Activated CD4-positive, alpha-beta memory T cell treated with anti-CD3 and anti-CD28 coated beads for 36 hours (primary cell): ENCODE measurements around the gene CORO1C. TPM values are rescaled to one million over a fixed set of nuclear protein-coding genes. Genes with fewer than 3 reads are reported as not detected.
A peak's percentile ranks its signal among the peaks of the same experiment; 100 is the strongest.

Experiments
- CTCF ChIA-PET: fragments of 350-600 bp; sonication (Branson Sonifier 250); formaldehyde crosslinking; loops from one replicate; lab custom pipeline; 2021; ENCODE audit warnings: antibody characterized with exemption, inconsistent platforms; lab: Charles Lee
- POLR2A ChIA-PET: fragments of 350-600 bp; sonication (Branson Sonifier 250); formaldehyde crosslinking; loops from one replicate; lab custom pipeline; 2021; ENCODE audit warnings: antibody characterized with exemption; lab: Charles Lee
- DNase-seq: peaks from one replicate; pipeline ENCODE4 v3.0.0-alpha.2; 2020
- H3K27ac Mint-ChIP-seq: one replicate; pipeline ENCODE4 v1.8.0; 2021; ENCODE audit warnings: mixed read lengths
- H3K27me3 Mint-ChIP-seq: one replicate; pipeline ENCODE4 v1.8.0; 2021; ENCODE audit warnings: mixed read lengths
- H3K36me3 Mint-ChIP-seq: one replicate; pipeline ENCODE4 v1.8.0; 2021; ENCODE audit warnings: mixed read lengths
- H3K4me1 Mint-ChIP-seq: one replicate; pipeline ENCODE4 v1.8.0; 2021; ENCODE audit warnings: low read depth, mixed read lengths
- H3K4me3 Mint-ChIP-seq: one replicate; pipeline ENCODE4 v1.8.0; 2021; ENCODE audit warnings: mild to moderate bottlenecking, mixed read lengths
- H3K9me3 Mint-ChIP-seq: one replicate; pipeline ENCODE4 v1.8.0; 2021; ENCODE audit warnings: mixed read lengths
- intact Hi-C: fragments of 100-400 bp; cut with micrococcal nuclease; formaldehyde crosslinking; loops from one replicate; pipeline ENCODE4 v1.15.1; 2023
- total RNA-seq, 2 experiments: library from RNA; stranded (reverse); gene quantifications; one replicate each; pipeline ENCODE4 v1.2.3, GENCODE V29; 2021

CORO1C gene
- total RNA-seq, 2 experiments from 2014 or later = 62.1 to 70.9 TPM

GRCh38 chr12:108618079-108618952, 113.0 kb downstream of the CORO1C start:
- DNase-seq = peak; percentile 84
- no peak overlapping the region for H3K4me3 Mint-ChIP-seq
- H3K36me3 Mint-ChIP-seq = peaks cover 34% of the 10 kb centered on the region
- intact Hi-C loops = loop anchor here (1.0 to 2.0 kb wide), 2 partner anchors 55 to 104 kb away; partner anchors contain the start of gene FICD
- H3K27ac Mint-ChIP-seq = peak overlapping the region; percentile 25
- H3K4me1 Mint-ChIP-seq = peaks cover 54% of the 10 kb centered on the region
- ChIA-PET CTCF (interaction anchor here (0.6 to 13.9 kb wide), 42 partner anchors 10 to 989 kb away, joined by 3 to 472 read pairs (median 5); partner anchors contain the start of genes ALKBH2, ISCU, SART3 and SELPLG), POLR2A (interaction anchor here (1.0 to 4.2 kb wide), 11 partner anchors 10 to 239 kb away, joined by 3 to 48 read pairs (median 8); partner anchors contain the start of genes ISCU, SART3, SELPLG and SSH1)
- no peaks in the 10 kb centered on the region for H3K27me3 Mint-ChIP-seq
- H3K9me3 Mint-ChIP-seq = peaks cover 14% of the 10 kb centered on the region

- Mint-ChIP-seq H3K36me3 (peaks cover 25% of the 10 kb centered on the region), H3K4me3 (peak overlapping the region; percentile 23), H3K9me3 (peaks cover 14% of the 10 kb centered on the region), H3K4me1 (peaks cover 46% of the 10 kb centered on the region), H3K27me3 (no peaks in the 10 kb centered on the region), H3K27ac (peak overlapping the region; percentile 93)
- intact Hi-C loops = loop anchor here (1.0 to 2.0 kb wide), 6 partner anchors 11 to 186 kb away; partner anchors contain the start of gene SELPLG
- peak; percentile 93 for DNase-seq
- ChIA-PET POLR2A (interaction anchor here (0.6 to 4.2 kb wide), 13 partner anchors 11 to 240 kb away, joined by 3 to 48 read pairs (median 6); partner anchors contain the start of genes ISCU, SART3, SELPLG and SSH1), CTCF (interaction anchor here (0.6 to 13.9 kb wide), 39 partner anchors 9 to 903 kb away, joined by 3 to 472 read pairs (median 5); partner anchors contain the start of genes ALKBH2, ISCU, SART3 and SELPLG)
Measured at GRCh38 chr12:108616941-108617858, 114.1 kb downstream of the CORO1C start.

- Mint-ChIP-seq H3K9me3 (peaks cover 14% of the 10 kb centered on the region), H3K36me3 (peaks cover 21% of the 10 kb centered on the region), H3K4me3 (no peak overlapping the region), H3K4me1 (peaks cover 47% of the 10 kb centered on the region), H3K27me3 (no peaks in the 10 kb centered on the region), H3K27ac (peak overlapping the region; percentile 93)
- no peak for DNase-seq
- intact Hi-C loops = loop anchor here (2.0 kb wide), 2 partner anchors 16 to 48 kb away; partner anchors contain the start of gene SELPLG
- POLR2A ChIA-PET = interaction anchor here (0.6 to 4.2 kb wide), 8 partner anchors 12 to 241 kb away, joined by 3 to 48 read pairs (median 14); partner anchors contain the start of genes ISCU, SART3, SELPLG and SSH1
- CTCF ChIA-PET = interaction anchor here (1.0 to 13.9 kb wide), 9 partner anchors 12 to 188 kb away, joined by 3 to 472 read pairs (median 14); partner anchors contain the start of genes ISCU, SART3 and SELPLG
Measured at GRCh38 chr12:108616359-108616758, 115.0 kb downstream of the CORO1C start.

DNA sequence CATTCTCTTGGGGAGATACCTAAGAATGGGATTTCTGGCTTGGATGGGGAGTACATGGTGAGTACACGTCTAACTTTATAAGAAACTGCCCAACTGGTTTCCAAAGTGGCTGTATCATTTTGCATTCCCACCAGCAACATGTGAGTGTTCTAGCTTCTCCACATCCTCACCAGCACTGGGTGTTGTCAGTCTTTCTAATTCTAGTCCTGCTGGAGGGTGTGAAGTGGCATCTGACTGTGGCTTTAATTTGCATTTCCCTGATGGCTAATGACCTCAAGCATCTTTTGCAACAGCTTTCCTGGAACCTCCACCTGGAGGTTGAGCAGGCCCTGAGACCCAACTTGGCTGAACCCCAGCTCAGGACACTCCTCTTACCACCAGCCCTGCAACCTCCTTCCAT, 115.4 kb downstream of the CORO1C start:
- ChIA-PET CTCF (interaction anchor here (1.0 to 13.9 kb wide), 5 partner anchors 17 to 188 kb away, joined by 3 to 472 read pairs (median 14); partner anchors contain the start of genes ISCU, SART3 and SELPLG), POLR2A (interaction anchor here (1.4 to 4.2 kb wide), 5 partner anchors 13 to 54 kb away, joined by 3 to 48 read pairs (median 22); partner anchors contain the start of genes ISCU, SART3 and SELPLG)
- Mint-ChIP-seq H3K9me3 (peaks cover 14% of the 10 kb centered on the region), H3K36me3 (peaks cover 18% of the 10 kb centered on the region), H3K27ac (peak overlapping the region; percentile 93), H3K4me1 (peaks cover 44% of the 10 kb centered on the region), H3K4me3 (no peak overlapping the region), H3K27me3 (no peaks in the 10 kb centered on the region)
- intact Hi-C loops = loop anchor here (2.0 kb wide), 2 partner anchors 17 to 49 kb away; partner anchors contain the start of gene SELPLG
- no peak for DNase-seq

GRCh38 chr12:108614639-108615038, 116.7 kb downstream of the CORO1C start:
- no peak overlapping the region for H3K4me3 Mint-ChIP-seq
- H3K4me1 Mint-ChIP-seq = peaks cover 39% of the 10 kb centered on the region
- H3K27ac Mint-ChIP-seq = no peak overlapping the region
- POLR2A ChIA-PET = no interaction called here
- CTCF ChIA-PET = interaction anchor here (1.5 to 13.9 kb wide), 2 partner anchors 50 to 189 kb away, joined by 3 to 472 read pairs; partner anchors contain the start of genes ISCU and SART3
- peaks cover 14% of the 10 kb centered on the region for H3K9me3 Mint-ChIP-seq
- DNase-seq = no peak
- intact Hi-C loops = no loop called here
- H3K27me3 Mint-ChIP-seq = no peaks in the 10 kb centered on the region
- peaks cover 16% of the 10 kb centered on the region for H3K36me3 Mint-ChIP-seq

DNA sequence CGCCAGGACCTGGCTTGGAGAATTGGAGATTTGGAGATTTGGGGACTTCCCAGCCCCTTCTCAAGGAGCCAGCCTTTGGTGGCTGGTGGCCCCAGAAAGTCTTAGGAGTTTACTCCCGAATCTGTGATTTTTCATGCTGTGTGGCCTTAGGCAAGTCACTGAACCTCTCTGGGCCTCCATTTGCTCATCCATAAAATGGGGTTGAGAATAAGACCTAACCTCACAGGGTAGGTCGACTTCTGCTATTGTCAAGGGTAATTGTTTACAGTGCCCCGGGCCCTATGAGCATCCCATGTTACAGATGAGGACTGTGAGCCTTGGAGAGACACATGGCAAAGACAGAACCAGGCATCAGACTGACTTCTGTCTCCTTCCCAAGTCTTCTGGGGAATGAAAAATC, 117.3 kb downstream of the CORO1C start:
- no peak overlapping the region for H3K4me3 Mint-ChIP-seq
- DNase-seq = no peak
- peaks cover 14% of the 10 kb centered on the region for H3K9me3 Mint-ChIP-seq
- ChIA-PET POLR2A (no interaction called here), CTCF (interaction anchor here (1.5 to 13.9 kb wide), 2 partner anchors 49 to 189 kb away, joined by 3 to 472 read pairs; partner anchors contain the start of genes ISCU and SART3)
- peaks cover 39% of the 10 kb centered on the region for H3K4me1 Mint-ChIP-seq
- intact Hi-C loops = no loop called here
- H3K27ac Mint-ChIP-seq = no peak overlapping the region
- H3K36me3 Mint-ChIP-seq = peaks cover 16% of the 10 kb centered on the region
- no peaks in the 10 kb centered on the region for H3K27me3 Mint-ChIP-seq

- peaks cover 36% of the 10 kb centered on the region for H3K4me1 Mint-ChIP-seq
- H3K27me3 Mint-ChIP-seq = no peaks in the 10 kb centered on the region
- ChIA-PET CTCF (interaction anchor here (1.5 to 13.9 kb wide), 3 partner anchors 49 to 190 kb away, joined by 3 to 472 read pairs (median 5); partner anchors contain the start of genes ISCU and SART3), POLR2A (no interaction called here)
- no peak overlapping the region for H3K27ac Mint-ChIP-seq
- peaks cover 16% of the 10 kb centered on the region for H3K36me3 Mint-ChIP-seq
- no peak overlapping the region for H3K4me3 Mint-ChIP-seq
- intact Hi-C loops = no loop called here
- H3K9me3 Mint-ChIP-seq = peaks cover 14% of the 10 kb centered on the region
- no peak for DNase-seq
Measured at GRCh38 chr12:108613548-108613947, 117.8 kb downstream of the CORO1C start.

GRCh38 chr12:108612788-108613282, 118.5 kb downstream of the CORO1C start:
- Mint-ChIP-seq H3K27ac (no peak overlapping the region), H3K27me3 (no peaks in the 10 kb centered on the region), H3K36me3 (peaks cover 16% of the 10 kb centered on the region), H3K4me3 (no peak overlapping the region), H3K4me1 (peaks cover 29% of the 10 kb centered on the region), H3K9me3 (peaks cover 14% of the 10 kb centered on the region)
- DNase-seq = no peak
- POLR2A ChIA-PET = interaction anchor here (0.6 kb wide), 1 partner anchor 121 kb away, joined by 4 read pairs; no protein-coding TSS in a partner anchor
- CTCF ChIA-PET = interaction anchor here (1.0 to 13.9 kb wide), 3 partner anchors 37 to 52 kb away, joined by 5 to 472 read pairs (median 5); partner anchors contain the start of genes ISCU and SART3
- intact Hi-C loops = loop anchor here (1.0 kb wide), 1 partner anchor 190 kb away; no protein-coding TSS in a partner anchor

DNA sequence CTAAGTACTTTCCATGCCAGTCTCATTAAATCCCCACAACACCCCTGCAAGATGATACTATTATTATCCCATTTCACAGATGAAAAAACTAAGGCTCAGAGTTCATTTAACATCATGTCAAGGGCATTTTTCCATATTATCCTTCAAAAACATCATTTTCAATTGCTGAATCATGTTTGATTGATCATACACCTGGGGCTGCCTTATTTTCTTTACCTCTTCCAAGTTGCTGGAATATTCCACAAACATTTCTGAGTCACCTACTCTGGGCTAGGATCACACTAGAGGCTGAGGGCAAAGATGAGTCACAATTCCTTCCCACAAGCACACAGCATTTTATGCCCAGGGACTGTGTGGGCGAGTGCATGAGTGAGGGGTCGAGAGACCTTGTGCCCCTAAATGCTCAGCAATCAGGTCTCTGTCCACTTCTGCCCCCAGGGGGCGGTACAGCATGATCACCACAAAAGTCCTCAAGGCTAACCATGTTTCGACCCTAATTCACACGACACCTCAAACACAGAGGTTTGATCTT, 119.4 kb downstream of the CORO1C start:
- DNase-seq = peak; percentile 75
- peaks cover 14% of the 10 kb centered on the region for H3K36me3 Mint-ChIP-seq
- no peak overlapping the region for H3K27ac Mint-ChIP-seq
- H3K4me3 Mint-ChIP-seq = no peak overlapping the region
- intact Hi-C loops = loop anchor here (1.0 kb wide), 1 partner anchor 191 kb away; no protein-coding TSS in a partner anchor
- ChIA-PET CTCF (interaction anchor here (1.5 to 13.9 kb wide), 2 partner anchors 47 to 53 kb away, joined by 5 to 472 read pairs; partner anchors contain the start of genes ISCU and SART3), POLR2A (no interaction called here)
- H3K4me1 Mint-ChIP-seq = peaks cover 21% of the 10 kb centered on the region
- peaks cover 14% of the 10 kb centered on the region for H3K9me3 Mint-ChIP-seq
- H3K27me3 Mint-ChIP-seq = no peaks in the 10 kb centered on the region
